B cell (primary cell): ENCODE results near the gene C3orf38. TPM values are rescaled to one million over a fixed set of nuclear protein-coding genes. Genes with fewer than 3 reads are reported as not detected.

Experiments used
- ATAC-seq: fragments of 200-7000 bp; cut with Tn5 transposase; one replicate; pipeline ENCODE4 v1.10.0; 2021; ENCODE audit warnings: low read depth, mild to moderate bottlenecking, moderate number of reproducible peaks, moderate library complexity
- CTCF ChIA-PET: fragments of 350-600 bp; sonication (Branson Sonifier 250); formaldehyde crosslinking; loops from one replicate; lab custom pipeline; 2021; ENCODE audit warnings: antibody characterized with exemption, inconsistent platforms; lab: Charles Lee
- POLR2A ChIA-PET: fragments of 350-600 bp; sonication (Branson Sonifier 250); formaldehyde crosslinking; loops from one replicate; lab custom pipeline; 2021; ENCODE audit warnings: antibody characterized with exemption; lab: Charles Lee
- DNase-seq: peaks from one replicate; pipeline ENCODE4 v3.0.0; 2013
- H2AFZ ChIP-seq: 2 replicates; pipeline ENCODE4 v1.6.1; 2012; ENCODE audit warnings: mild to moderate bottlenecking, low read depth, low read length; ENCODE audit not compliant: insufficient read depth, poor library complexity, severe bottlenecking
- H3K27ac ChIP-seq, 2 donors: 1 replicate in 1 of 2; 2 replicates in 1 of 2; pipeline ENCODE4 v1.5.1; 2012 to 2013; ENCODE audit warnings: low read length in 2 of 2, mild to moderate bottlenecking in 2 of 2, moderate library complexity in 1 of 2
- H3K27me3 ChIP-seq, 4 experiments: fragments of 200-600 bp in 1 of 4; sonication (generic) in 1 of 4; replicated peaks in 1 of 4; 1 replicate in 2 of 4; 2 replicates in 2 of 4; pipeline versions ENCODE4 v1.6.1 to v1.7.0; 2013 to 2016; ENCODE audit warnings: low read length in 3 of 4, mild to moderate bottlenecking in 2 of 4, mixed read lengths in 1 of 4, moderate library complexity in 1 of 4; ENCODE audit not compliant: insufficient read depth in 4 of 4, control insufficient read depth in 3 of 4; ENCODE audit errors: control extremely low read depth in 1 of 4
- H3K36me3 ChIP-seq, 2 experiments: replicated peaks in 1 of 2; 1 replicate in 1 of 2; 2 replicates in 1 of 2; pipeline versions ENCODE4 v1.6.1 to v1.7.1; 2013; ENCODE audit warnings: low read length in 1 of 2; ENCODE audit not compliant: insufficient read depth in 2 of 2, control insufficient read depth in 1 of 2; ENCODE audit errors: control extremely low read depth in 1 of 2, extremely low read depth in 1 of 2
- H3K4me1 ChIP-seq, 2 donors: fragments of 200-600 bp in 1 of 2; sonication (generic) in 1 of 2; 1 replicate in 1 of 2; 2 replicates in 1 of 2; pipeline versions ENCODE4 v1.5.1 to v1.6.1; 2013 to 2017; ENCODE audit warnings: low read length in 2 of 2; ENCODE audit not compliant: control insufficient read depth in 2 of 2, insufficient read depth in 2 of 2
- H3K4me2 ChIP-seq: replicated peaks from 2 replicates; pipeline ENCODE3; 2012; ENCODE audit warnings: mild to moderate bottlenecking, low read depth, low read length; ENCODE audit not compliant: poor library complexity, severe bottlenecking
- H3K4me3 ChIP-seq, 5 experiments: fragments of 200-600 bp in 1 of 5; sonication (generic) in 1 of 5; 1 replicate in 3 of 5; 2 replicates in 2 of 5; pipeline versions ENCODE4 v1.5.1 to v1.7.0; 2011 to 2016; ENCODE audit warnings: low read length in 4 of 5, mild to moderate bottlenecking in 4 of 5, low read depth in 2 of 5, control low read depth in 1 of 5, moderate library complexity in 1 of 5; ENCODE audit not compliant: insufficient read depth in 1 of 5; ENCODE audit errors: control extremely low read depth in 1 of 5, extremely low read depth in 1 of 5
- H3K79me2 ChIP-seq: fragments of 200-600 bp; sonication (generic); one replicate; pipeline ENCODE4 v1.6.0; 2016; ENCODE audit warnings: low read length; ENCODE audit not compliant: control insufficient read depth, insufficient read depth
- H3K9ac ChIP-seq: fragments of 200-600 bp; sonication (generic); 2 replicates; pipeline ENCODE4 v1.6.1; 2017; ENCODE audit warnings: mild to moderate bottlenecking, low read length, moderate library complexity
- H3K9me3 ChIP-seq, 3 donors: one replicate each; pipeline versions ENCODE4 v1.6.1 to v1.7.1; 2013; ENCODE audit warnings: low read length in 2 of 3; ENCODE audit not compliant: control insufficient read depth in 2 of 3, insufficient read depth in 1 of 3; ENCODE audit errors: control extremely low read depth in 1 of 3
- H4K20me1 ChIP-seq: 2 replicates; pipeline ENCODE4 v1.6.0; 2012; ENCODE audit warnings: mild to moderate bottlenecking, low read length; ENCODE audit not compliant: insufficient read depth, control insufficient read depth, poor library complexity, severe bottlenecking
- H3K27ac Mint-ChIP-seq: one replicate; pipeline ENCODE4 v1.8.0; 2021; ENCODE audit warnings: mixed read lengths
- H3K27me3 Mint-ChIP-seq: one replicate; pipeline ENCODE4 v1.8.0; 2021; ENCODE audit warnings: mixed read lengths
- H3K4me1 Mint-ChIP-seq: one replicate; pipeline ENCODE4 v1.8.0; 2021; ENCODE audit warnings: mixed read lengths
- H3K4me3 Mint-ChIP-seq: one replicate; pipeline ENCODE4 v1.8.0; 2021; ENCODE audit warnings: mixed read lengths
- H3K9me3 Mint-ChIP-seq: one replicate; pipeline ENCODE4 v1.8.0; 2022; ENCODE audit warnings: mixed read lengths; ENCODE audit not compliant: insufficient read depth
- CTCF ChIP-seq: fragments of 200-600 bp; IDR thresholded peaks from one replicate; pipeline ENCODE4 v1.8.0; 2022; ENCODE audit warnings: antibody characterized with exemption, mild to moderate bottlenecking
- EZH2 ChIP-seq: IDR thresholded peaks from 2 replicates; pipeline ENCODE4 v1.6.1; 2012; ENCODE audit warnings: borderline replicate concordance, low read depth, mild to moderate bottlenecking, moderate library complexity, low read length; ENCODE audit not compliant: insufficient read depth, poor library complexity, severe bottlenecking
- WGBS: methylation state at CpG from one replicate; pipeline ENCODE4 v1.1.5; 2013; ENCODE audit warnings: missing lambda C conversion rate; ENCODE audit not compliant: insufficient coverage; 5-methylcytosine and 5-hydroxymethylcytosine counted together
- intact Hi-C: fragments of 100-400 bp; cut with micrococcal nuclease; formaldehyde crosslinking; loops from one replicate; pipeline ENCODE4 v1.10.0; 2022
- polyA plus RNA-seq: library from polyadenylated mRNA; depleted of rRNA; stranded (reverse); fragments of >200 nt; gene quantifications from 2 replicates; pipeline ENCODE4 v1.2.3, GENCODE V29; 2012
- total RNA-seq, 2 donors: library from RNA; stranded (reverse); fragments of 120-200 nt in 1 of 2; gene quantifications; 1 replicate in 1 of 2; 2 replicates in 1 of 2; pipeline versions ENCODE4 v1.2.3 to v1.2.4, GENCODE V29; 2013 to 2022

The C3orf38 gene
- total and polyA plus RNA-seq, 2 donors (not counting 1 experiment from before 2014, with no cell fraction given) = 19.8 to 42.5 TPM

- H3K79me2 ChIP-seq = peaks cover 42% of the 10 kb centered on the region
- peaks cover 32% of the 10 kb centered on the region for H3K4me1 Mint-ChIP-seq
- no peak for DNase-seq
- H4K20me1 ChIP-seq = no peaks in the 10 kb centered on the region
- intact Hi-C loops = loop anchor here (1.0 to 5.0 kb wide), 2 partner anchors 37 to 90 kb away; partner anchors contain the start of genes CGGBP1 and ZNF654
- H3K9me3 ChIP-seq = no peaks in the 10 kb centered on the region
- H3K27me3 Mint-ChIP-seq = no peaks in the 10 kb centered on the region
- CTCF ChIA-PET = interaction anchor here (0.9 to 3.0 kb wide), 4 partner anchors 15 to 147 kb away, joined by 3 to 10 read pairs (median 4); no protein-coding TSS in a partner anchor
- H3K4me3 Mint-ChIP-seq = peak overlapping the region; percentile 94
- H2AFZ ChIP-seq = peak overlapping the region; percentile 94
- POLR2A ChIA-PET = interaction anchor here (0.6 to 2.5 kb wide), 2 partner anchors 15 to 90 kb away, joined by 4 to 25 read pairs; partner anchors contain the start of genes CGGBP1 and ZNF654
- H3K27ac Mint-ChIP-seq = peak overlapping the region; percentile 95
- peaks cover 25 to 33% of the 10 kb centered on the region in 2 donors for H3K4me1 ChIP-seq
- peak overlapping the region; percentile 88 to 100 (median 95) for H3K4me3 ChIP-seq
- peak overlapping the region; percentile 94 for H3K4me2 ChIP-seq
- H3K9me3 Mint-ChIP-seq = no peaks in the 10 kb centered on the region
- peaks cover 0 to 7% of the 10 kb centered on the region in 2 experiments for H3K36me3 ChIP-seq
- no peak for ATAC-seq
- peak overlapping the region; percentile 93 to 98 for H3K27ac ChIP-seq
- TF ChIP-seq CTCF = no peak
- no peak for TF ChIP-seq EZH2
- peak overlapping the region; percentile 97 for H3K9ac ChIP-seq
- H3K27me3 ChIP-seq = no peaks in the 10 kb centered on the region
- 0% methylated on average over 3 of the region's 16 CpGs for WGBS
Measured at GRCh38 chr3:88149101-88149508, 654 bp upstream of the C3orf38 start.

GRCh38 chr3:88150371-88150770 is 612 bp downstream of the C3orf38 start:
- Histone ChIP-seq H3K4me1 (peaks cover 25 to 33% of the 10 kb centered on the region in 2 donors), H3K9ac (peak overlapping the region; percentile 97), H3K36me3 (peaks cover 0 to 18% of the 10 kb centered on the region in 2 experiments), H4K20me1 (peaks cover 6% of the 10 kb centered on the region), H3K4me3 (peak overlapping the region; percentile 88 to 100 (median 95)), H2AFZ (peak overlapping the region; percentile 94), H3K27ac (peak overlapping the region; percentile 93 to 98), H3K27me3 (no peaks in the 10 kb centered on the region), H3K9me3 (no peaks in the 10 kb centered on the region), H3K4me2 (peak overlapping the region; percentile 94), H3K79me2 (peaks cover 54% of the 10 kb centered on the region)
- intact Hi-C loops = loop anchor here (1.0 kb wide), 1 partner anchor 923 kb away; the partner anchor contains the start of gene CHMP2B
- peak overlapping the region; percentile 99 for H3K4me3 Mint-ChIP-seq
- H3K27me3 Mint-ChIP-seq = no peaks in the 10 kb centered on the region
- DNase-seq (peak; percentile 73), ATAC-seq (no peak)
- peak overlapping the region; percentile 99 for H3K27ac Mint-ChIP-seq
- no peaks in the 10 kb centered on the region for H3K9me3 Mint-ChIP-seq
- CTCF ChIA-PET = interaction anchor here (0.8 to 3.0 kb wide), 8 partner anchors 9 to 799 kb away, joined by 3 to 10 read pairs (median 3); partner anchors contain the start of gene CGGBP1
- POLR2A ChIA-PET = interaction anchor here (2.5 kb wide), 1 partner anchor 92 kb away, joined by 25 read pairs; the partner anchor contains the start of genes CGGBP1 and ZNF654
- WGBS = 0% methylated on average over 4 of the region's 8 CpGs
- no peak for TF ChIP-seq EZH2
- TF ChIP-seq CTCF = no peak
- peaks cover 35% of the 10 kb centered on the region for H3K4me1 Mint-ChIP-seq
